ENCODE results near the gene ZHX3.
"Not testable (repeated sequence)": the region's sequence is repeated elsewhere in the genome, so short reads cannot be mapped to it uniquely, and the experiment has no call there.

The ZHX3 gene

GRCh38 chr20:41329435-41330342 is 12.2 kb upstream of the ZHX3 start:
- no peak for DNase-seq

GRCh38 chr20:41327178-41327577 is 9.6 kb upstream of the ZHX3 start:
- no peak for DNase-seq

- no peak for DNase-seq
These were observed 3.4 kb upstream of the ZHX3 start for GRCh38 chr20:41320976-41321375.

GRCh38 chr20:41320441-41320840 is 2.9 kb upstream of the ZHX3 start:
- no peak for DNase-seq

- DNase-seq, result peak; percentile 43
These were observed 729 bp upstream of the ZHX3 start for GRCh38 chr20:41318271-41318649.

- peak; percentile 81 for DNase-seq
These were observed 657 bp downstream of the ZHX3 start for GRCh38 chr20:41316602-41317545.

GRCh38 chr20:41316051-41316450 is 1.5 kb downstream of the ZHX3 start:
- DNase-seq, result no peak

- DNase-seq, result no peak
These were observed 3.1 kb downstream of the ZHX3 start for GRCh38 chr20:41314386-41314785.

GRCh38 chr20:41312009-41312408 is 5.5 kb downstream of the ZHX3 start:
- DNase-seq, result not testable (repeated sequence)

- no peak for DNase-seq
These were observed 7.7 kb downstream of the ZHX3 start for GRCh38 chr20:41309817-41310216.

- no peak for DNase-seq
These were observed 8.7 kb downstream of the ZHX3 start for GRCh38 chr20:41308726-41309413.

GRCh38 chr20:41308290-41308711 is 9.2 kb downstream of the ZHX3 start:
- DNase-seq, result no peak

- no peak for DNase-seq
These were observed 10.5 kb downstream of the ZHX3 start for GRCh38 chr20:41307021-41307420.

- DNase-seq, result no peak
These were observed 11.3 kb downstream of the ZHX3 start for GRCh38 chr20:41306061-41306727.

GRCh38 chr20:41304424-41305079 is 13.0 kb downstream of the ZHX3 start:
- no peak for DNase-seq

GRCh38 chr20:41304002-41304401 is 13.5 kb downstream of the ZHX3 start:
- DNase-seq, result no peak

- no peak for DNase-seq
These were observed 16.6 kb downstream of the ZHX3 start for GRCh38 chr20:41300886-41301285.

GRCh38 chr20:41300383-41300782 is 17.1 kb downstream of the ZHX3 start:
- DNase-seq, result no peak

GRCh38 chr20:41299899-41300298 is 17.6 kb downstream of the ZHX3 start:
- no peak for DNase-seq

- no peak for DNase-seq
These were observed 24.1 kb downstream of the ZHX3 start for GRCh38 chr20:41293269-41294037.

- no peak for DNase-seq
These were observed 26.6 kb downstream of the ZHX3 start for GRCh38 chr20:41290804-41291389.

Measured in NCI-H146 (cell line).